HG02759 (cell line): ENCODE results near the gene CCDC17.
"Not testable (repeated sequence)": the region's sequence is repeated elsewhere in the genome, so short reads cannot be mapped to it uniquely, and the experiment has no call there.

Experiments used
- ATAC-seq: cut with Tn5 transposase; IDR thresholded peaks from one replicate; pipeline ENCODE4 v1.9.1; 2021; ENCODE audit warnings: mild to moderate bottlenecking, moderate library complexity; ENCODE audit not compliant: unreplicated experiment

CCDC17 gene

DNA sequence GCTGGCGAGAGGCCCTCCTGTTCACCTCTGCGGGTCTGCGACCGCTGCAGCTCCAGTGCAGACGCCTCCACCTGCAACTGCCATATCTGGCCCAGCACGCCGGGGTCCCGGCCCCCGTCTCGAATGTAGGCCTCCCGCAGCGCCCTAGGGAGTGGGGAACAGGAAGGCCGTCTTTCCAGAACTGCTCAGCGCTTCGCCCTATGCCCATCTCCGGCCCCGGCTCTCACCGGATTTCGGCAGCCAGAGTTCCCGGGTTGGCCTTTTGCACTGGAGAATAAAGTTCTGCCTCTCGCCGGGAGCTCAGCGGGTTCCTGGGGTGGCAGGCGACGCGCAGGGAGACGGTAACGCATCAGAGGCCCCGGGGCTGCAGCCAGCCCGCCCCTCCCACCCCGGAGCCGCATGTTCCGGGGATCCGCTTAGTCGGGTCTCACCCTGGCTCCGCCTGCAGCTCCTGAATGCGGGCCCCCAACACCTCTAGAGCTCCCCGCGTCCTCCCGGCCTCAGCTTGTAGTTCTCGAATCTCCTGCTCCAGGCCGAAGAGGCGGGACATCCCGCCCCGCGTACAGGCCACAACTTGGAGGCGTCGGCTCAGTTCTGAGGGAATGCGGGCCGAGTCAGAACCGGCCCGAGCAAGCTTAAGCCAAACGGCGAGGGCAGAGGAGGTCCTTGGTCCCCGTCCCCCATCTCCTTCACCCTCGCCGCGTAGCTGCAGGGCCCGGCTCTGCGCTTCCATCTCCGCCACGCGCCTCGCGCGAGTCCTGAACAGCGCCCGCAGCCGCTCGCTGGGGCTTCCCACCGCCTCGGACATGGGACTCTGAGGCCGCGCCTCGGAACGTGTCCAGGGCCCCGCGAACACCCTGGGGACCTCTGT, 1.1 kb downstream of the CCDC17 start:
- ATAC-seq, result no peak

DNA sequence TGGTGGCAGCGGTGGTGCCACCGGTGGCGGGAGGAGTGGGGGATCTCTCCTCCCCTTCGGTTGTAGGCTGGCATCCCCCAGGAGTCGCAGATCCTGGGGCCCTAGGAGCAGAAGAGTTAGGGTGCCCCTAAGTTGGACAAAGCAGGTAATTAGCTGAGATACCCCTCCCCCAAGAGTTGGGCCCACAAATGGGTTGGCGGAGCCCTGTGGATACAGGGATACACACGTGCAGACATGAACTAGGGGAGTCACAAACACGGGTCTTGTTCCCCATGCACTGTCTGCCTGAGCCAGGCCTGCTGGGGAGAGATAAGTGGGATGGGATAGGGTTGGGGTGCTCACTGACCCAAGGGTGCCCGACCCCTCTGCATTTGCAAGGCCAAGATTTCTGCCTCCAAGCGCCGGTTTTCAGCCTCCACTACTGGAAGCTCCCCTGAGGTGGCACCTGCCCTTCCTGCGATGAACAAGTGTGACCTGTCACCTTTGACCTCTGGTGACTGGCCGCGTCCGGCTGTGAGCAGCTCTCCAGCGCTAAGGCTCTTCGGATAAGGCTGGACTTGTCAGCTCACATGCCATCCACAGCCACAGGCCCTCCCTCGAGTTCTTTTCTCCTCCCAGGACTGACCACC, 1.8 kb downstream of the CCDC17 start:
- ATAC-seq, result no peak

DNA sequence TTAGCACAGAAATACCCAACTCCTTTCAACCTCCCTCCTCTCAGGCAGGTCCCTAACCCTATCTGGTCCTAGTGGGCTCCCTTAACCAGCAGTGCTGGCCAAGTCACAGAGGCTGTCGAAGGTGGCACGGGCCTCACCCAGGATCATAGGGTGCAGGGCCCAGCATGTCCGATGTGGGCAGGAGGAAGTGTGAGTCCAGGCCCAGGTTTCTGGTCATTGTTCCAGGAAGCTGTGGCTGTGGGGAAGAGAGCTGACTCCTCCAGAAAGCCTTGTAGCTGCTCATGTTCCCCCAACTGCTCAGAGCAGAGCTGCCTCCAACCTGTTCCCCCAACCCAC, 2.4 kb downstream of the CCDC17 start:
- ATAC-seq, result no peak

DNA sequence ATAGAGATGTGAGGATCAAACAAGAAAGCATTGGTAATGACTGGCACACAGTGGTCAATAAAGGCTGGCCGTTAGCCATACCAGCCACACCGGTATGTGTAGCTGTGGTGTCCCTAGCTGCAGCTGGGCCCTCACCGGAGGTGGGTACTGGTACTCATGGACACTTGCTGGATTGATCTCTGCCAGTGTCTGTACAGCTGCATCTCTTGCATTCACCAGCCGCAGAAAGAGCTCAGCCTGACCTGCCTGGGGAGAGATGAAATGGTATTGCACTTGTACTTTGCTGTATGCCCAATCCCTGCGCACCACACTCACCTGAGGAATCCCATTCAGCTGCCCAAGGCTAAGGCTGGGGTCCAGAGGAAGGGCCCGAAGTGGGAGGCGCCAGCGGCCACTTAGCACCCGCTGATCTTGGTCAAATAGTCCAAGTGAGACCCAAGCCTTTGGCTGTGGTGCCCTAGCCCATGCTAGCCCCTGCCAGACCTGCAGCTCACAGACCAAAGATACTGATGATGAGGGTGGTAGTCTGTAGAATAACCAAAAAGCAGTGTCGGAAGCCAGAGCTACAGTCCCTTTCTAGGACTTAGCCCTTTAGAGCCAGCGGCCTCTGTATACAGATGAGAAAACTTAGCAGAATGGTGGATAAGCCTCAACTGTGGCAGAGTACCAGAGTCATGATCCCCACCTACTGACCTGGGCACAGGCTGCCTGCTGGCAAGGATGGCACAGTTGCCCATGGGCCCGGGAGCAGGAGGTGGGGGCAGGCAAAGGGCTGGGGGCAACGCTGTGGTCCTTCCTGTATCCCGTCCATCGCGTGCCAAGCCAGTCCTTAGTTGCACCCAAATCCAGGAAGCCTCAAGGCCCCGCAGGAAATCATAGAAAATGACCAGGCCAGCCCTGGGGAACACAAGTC, 3.0 kb downstream of the CCDC17 start:
- ATAC-seq, result no peak

DNA sequence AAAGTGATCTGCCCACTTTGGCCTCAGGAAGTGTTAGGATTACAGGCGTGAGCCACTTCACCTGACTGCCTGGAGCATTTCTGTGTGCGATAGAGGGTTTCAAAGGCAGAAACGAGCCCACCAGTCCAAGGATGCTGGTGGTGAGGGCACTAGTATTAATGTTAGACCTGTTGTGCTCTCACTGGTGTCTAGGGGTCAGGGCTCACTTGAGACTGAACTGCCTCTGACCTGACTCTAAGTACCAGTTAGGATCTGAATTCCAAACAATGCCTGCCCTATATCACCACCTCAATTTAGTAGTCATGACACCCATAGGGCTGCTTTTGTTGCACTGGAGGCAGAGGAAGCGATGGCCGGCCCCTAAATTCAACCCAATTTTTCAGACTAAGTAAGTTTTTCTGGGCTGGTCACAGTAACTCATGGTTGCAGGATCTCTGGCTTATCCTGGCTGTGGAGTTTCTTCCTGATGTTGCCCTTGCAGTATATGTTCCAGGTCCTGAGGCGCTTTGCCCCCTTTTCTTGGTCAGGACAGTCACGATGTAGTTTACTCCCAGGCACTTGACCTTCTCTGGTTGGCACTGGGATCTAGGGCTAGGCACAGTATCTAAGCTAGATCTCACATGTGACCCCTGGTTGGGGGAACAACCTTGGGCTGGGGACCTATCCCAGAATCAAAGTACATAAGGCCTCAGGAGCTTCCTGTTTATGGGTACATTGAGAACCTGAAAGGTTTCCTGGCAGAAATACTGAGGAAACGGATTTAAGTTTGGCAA, 4.5 kb downstream of the CCDC17 start:
- ATAC-seq, result no peak

DNA sequence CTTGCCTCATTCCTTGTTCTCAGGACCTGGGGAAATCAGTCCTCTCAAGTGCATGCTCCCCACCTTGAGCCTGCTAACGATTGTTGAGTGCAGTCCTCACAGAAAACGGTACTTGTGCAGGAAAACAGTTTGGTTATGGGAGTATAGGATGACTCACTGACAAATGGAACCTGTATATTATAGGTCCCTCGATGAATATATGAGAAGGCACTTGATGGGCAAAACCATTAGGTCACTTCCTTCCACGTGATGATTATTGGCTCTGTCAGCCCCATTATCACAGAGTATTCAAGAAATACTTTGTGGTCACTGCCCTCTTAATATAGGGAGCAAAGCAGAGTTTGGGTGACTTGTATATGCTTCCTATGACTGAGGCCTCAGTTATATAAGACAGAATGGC, 6.2 kb downstream of the CCDC17 start:
- no peak for ATAC-seq

DNA sequence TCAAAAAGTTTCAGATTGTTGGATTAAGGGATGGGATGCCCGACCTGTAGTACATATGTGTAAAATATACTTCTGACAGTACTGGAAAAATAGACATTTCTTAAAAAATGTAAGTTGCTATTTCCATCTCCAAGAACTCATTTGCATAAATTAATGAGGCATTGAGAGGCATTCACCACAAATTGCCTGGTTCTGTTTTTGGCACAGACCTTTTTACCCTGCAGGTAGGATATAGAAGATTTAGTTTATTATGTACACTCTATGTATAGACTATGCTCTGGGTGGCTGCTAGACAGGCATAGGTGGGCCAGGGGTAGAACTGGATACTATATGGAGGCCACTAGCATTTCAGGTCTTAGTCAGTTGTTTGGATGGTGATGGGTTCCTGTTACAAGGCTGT, 8.0 kb downstream of the CCDC17 start:
- ATAC-seq, result no peak

DNA sequence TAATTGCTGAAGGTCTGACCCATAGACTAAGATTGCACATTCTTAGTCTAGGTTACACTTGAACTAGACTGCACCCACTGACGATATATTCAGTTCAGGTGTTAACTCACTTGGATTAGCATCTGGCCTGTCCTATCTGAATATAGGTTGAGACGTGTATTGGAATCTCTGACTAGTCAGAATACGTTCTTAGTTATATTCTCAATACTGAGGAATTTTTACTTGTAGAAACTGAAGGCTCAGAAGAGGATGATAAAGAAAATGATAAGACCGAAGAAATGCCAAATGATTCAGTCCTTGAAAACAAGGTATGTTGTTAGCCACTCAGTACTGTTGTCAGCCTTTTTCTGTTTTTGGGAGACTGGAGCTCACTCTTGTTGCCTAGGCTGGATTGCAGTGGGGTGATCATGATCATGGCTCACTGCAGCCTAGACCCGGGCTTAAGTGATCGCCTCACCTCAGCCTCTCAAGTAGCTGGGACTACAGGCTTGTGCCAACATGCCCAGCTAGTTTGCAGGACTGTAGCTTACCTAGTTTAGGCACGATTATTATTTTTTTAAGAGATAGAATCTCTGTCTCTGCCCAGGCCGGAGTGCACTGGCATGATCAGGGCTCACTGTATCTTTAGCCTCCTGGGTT, 10.8 kb downstream of the CCDC17 start:
- ATAC-seq, result no peak

DNA sequence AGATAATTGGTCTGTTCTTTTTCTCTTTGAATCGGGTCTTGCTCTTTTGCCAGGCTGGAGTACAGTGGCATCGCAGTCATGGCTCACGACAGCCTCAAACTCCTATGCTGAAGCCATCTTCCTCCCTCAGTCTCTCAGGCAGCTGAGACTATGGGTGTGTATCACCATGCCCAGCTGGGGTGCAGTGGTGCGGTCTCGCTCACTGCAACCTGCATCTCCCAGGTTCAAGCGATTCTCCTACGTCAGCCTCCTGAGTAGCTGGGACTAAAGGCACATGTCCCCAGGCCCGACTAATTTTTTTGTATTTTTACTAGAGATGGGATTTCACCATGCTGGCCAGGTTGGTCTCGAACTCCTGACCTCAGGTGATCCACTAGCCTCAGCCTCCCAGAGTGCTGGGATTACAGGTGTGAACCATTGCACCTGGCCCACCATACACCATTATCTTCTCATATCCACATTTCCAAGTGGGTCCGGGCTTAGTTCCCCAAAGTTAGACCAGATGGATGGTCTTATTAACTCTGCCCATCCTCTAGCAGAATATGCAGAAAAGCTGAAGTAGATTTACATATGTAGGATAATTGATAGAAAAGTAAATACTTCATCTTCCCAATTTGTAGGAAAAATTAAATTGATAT, 13.1 kb downstream of the CCDC17 start:
- ATAC-seq, result no peak

DNA sequence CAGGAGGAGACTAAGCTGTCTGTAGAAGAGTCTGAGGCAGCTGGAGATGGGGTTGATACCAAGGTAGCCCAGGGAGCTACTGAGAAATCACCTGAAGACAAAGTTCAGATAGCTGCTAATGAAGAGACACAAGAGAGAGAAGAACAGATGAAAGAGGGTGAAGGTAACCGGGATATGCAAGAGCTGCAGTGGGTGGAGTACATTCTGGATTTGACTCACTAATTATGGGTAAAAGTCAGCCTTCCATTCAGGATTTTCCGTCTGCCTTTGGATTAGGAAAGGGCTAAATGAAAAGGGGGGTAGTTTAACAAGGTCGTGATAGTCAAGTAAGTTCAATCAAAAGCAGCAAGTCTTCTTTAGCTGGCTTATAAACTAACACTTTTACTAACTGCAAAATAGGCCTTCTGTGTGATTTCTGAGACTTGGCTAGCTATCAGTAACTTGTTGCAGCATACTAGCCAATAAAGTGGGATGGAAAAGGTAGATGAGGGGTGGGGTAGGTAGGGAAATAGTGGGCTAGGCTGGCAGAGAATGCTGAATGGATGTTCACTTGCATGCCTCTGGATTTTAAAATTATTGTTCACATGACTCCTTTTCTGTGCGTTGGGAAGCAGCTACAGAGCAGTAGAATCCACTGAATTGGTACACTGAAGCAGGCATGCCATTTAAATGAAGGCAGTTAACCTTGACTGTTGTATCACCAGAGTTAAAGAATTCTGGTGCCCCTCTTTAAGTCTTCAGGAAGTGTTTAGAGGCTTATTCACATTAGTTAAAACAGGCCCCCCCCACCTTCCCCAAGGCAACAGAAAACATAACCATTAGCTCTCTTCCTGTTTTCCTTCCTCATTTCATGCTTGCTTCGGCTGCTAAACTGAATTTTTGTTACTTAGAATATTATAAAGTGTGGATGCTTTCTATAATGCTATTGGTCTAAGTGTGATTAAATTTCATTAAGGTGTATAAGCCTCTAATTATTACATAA, 15.4 kb downstream of the CCDC17 start:
- ATAC-seq, result no peak

DNA sequence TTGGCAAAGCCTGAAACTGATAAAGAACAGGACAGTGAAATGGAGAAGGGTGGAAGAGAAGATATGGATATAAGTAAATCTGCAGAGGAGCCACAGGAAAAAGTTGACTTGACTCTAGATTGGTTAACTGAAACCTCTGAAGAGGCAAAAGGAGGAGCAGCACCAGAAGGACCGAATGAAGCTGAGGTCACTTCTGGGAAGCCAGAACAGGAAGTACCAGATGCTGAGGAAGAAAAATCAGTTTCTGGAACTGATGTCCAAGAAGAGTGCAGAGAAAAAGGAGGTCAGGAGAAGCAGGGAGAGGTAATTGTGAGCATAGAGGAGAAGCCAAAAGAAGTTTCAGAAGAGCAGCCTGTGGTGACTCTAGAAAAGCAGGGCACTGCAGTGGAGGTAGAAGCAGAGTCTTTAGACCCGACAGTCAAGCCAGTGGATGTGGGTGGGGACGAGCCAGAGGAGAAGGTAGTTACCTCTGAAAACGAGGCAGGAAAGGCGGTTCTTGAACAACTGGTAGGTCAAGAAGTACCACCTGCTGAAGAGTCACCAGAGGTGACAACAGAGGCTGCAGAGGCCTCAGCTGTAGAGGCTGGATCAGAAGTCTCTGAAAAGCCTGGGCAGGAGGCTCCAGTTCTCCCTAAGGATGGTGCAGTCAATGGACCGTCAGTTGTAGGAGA, 16.3 kb downstream of the CCDC17 start:
- no peak for ATAC-seq

DNA sequence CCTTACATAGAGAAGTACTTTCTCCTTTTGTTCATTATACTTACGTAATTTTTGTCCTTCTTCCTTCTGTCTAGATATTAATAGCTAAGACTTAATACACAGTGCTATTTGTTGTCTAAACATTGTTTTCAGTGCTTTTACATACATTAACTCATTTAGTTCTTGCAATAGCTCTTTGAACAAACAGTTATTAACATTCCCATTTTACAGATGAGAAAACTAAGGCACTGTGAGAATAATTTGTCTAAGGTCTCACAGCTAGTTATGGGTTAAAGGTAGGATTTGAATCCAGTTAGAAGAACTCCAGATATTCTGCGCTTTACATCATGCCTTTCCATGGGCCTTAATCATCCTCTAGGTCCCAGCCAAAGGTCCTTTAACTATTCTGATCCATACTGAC, 19.6 kb downstream of the CCDC17 start:
- ATAC-seq, result no peak

DNA sequence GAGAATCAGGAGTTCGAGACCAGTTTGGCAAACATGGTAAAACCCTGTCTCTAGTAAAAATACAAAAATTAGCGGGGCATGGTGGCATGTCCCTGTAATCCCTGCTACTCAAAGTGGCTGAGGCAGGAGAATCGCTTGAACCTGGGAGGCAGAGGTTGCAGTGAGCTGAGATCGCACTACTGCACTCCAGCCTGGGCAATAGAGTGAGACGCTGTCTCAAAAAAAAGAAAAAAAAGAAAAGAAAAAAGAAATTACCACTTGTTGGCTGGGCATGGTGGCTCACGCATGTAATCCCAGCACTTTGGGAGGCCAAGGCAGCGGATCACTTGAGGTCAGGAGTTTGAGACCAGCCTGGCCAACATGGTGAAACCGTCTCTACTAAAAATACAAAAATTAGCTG, 27.1 kb downstream of the CCDC17 start:
- ATAC-seq, result not testable (repeated sequence)

DNA sequence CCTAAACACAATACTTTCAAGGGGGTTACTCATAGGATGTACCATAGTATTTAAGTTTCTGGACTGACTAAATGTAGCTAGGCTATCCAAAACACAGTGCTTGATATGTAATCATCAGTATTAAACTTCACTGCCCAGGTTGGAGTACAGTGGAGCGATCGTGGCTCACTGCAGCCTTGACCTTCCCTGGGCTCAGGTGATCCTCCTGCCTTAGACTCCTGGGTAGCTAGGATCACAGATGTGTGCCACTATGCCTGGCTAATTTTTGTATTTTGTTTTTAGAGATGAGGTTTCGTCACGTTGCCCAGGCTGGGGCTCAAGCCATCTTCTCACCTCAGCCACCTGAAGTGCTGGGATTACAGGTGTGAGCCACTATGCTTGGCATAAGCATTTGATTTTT, 29.4 kb downstream of the CCDC17 start:
- ATAC-seq, result no peak

DNA sequence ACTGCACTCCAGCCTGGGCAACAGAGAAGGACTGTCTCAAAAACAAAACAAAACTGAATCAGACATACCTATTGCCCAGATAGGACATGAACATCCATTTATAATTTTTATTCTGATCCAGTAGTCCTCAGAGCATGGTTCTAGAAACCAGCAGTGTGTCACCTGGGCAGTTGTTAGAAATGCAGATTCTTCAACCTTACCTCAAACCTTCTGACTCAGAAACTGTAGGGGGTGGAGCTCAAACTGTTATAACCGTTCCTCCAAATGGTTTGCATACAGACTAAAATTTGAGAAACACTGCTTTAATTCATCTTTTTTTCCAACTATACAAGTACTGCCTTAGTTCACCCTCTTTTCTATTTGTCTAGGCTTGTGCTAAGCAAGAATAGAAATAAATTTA, 34.0 kb downstream of the CCDC17 start:
- ATAC-seq, result no peak

DNA sequence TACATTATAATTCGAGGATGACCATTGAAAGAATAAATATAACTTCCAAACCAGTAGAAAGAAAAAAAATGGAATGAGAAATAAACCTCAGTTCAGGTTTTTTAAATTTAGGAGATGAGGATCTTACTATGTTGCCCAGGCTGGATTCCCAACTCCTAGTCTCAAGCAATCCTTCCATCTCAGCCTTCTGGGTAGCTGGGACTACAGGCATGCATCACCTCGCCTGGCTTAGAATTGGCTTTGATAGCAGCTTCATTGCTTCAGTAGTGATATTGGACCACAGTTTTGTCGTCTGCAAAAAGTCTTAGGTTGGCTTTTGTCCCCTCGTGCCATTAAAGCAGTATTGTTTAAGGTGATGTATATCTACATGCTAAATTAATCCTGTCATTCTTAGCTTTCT, 37.1 kb downstream of the CCDC17 start:
- ATAC-seq, result no peak

DNA sequence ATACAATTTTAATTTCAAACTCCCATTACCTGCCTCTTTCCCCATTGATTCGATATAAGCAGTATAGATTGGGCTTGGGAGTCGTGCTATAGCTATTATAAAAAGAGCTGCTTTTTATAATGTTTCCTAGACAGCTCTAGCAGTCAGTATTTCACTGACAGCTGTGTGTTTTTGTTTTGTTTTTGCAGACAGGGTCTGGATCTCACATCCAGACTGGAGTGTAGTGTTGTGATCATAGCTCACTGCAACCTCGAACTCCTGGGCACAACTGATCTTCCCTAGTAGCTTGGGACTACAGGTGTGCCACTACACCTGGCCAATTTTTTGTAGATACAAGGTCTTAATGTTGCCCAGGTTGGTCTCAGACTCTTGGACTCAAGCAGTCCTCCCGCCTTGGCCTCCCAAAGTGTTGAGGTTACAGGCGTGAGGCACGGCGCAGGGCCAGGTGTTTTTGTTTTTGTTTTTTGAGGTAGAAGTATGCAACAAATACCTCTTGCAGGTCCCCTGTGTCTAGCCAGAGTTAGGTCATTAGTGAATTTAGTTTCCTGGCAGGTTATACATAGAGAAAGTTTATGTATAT, 38.3 kb downstream of the CCDC17 start:
- no peak for ATAC-seq

DNA sequence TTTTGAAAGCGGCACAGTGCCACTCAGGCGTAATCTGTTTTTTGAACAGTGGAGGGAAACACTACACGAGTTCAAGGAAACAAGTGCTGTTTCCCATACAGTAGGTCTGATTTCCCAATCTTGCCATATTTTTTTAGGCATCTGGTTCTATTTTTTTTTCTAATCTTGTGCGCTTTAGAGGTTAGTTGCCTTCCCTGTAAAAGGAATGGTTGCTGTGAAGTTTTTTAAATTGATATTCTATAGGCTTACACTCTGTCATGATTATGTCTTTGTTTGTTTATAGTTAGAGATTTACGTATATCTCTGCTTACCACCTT, 38.8 kb downstream of the CCDC17 start:
- no peak for ATAC-seq
